GM13976 (cell line): ENCODE results near the gene LUZP4.

Experiments used
- DNase-seq: peaks from one replicate; pipeline ENCODE4 v3.0.0; 2012; ENCODE audit warnings: low spot score
- in situ Hi-C: fragments of 300-500 bp; cut with MboI; formaldehyde crosslinking; loops from one replicate; pipeline ENCODE4 v1.12.0; 2022; ENCODE audit warnings: low sequenced_read_pairs, mixed read lengths, inconsistent platforms; ENCODE audit not compliant: unreplicated experiment
- TF ChIP-seq, protein P1 (sequence below): IDR thresholded peaks from 2 replicates; pipeline ENCODE4 v1.5.1; 2012; ENCODE audit warnings: borderline replicate concordance, mild to moderate bottlenecking; ENCODE audit not compliant: insufficient read depth; ENCODE audit errors: extremely low read depth, missing control alignments, control extremely low read depth

Gene LUZP4

DNA sequence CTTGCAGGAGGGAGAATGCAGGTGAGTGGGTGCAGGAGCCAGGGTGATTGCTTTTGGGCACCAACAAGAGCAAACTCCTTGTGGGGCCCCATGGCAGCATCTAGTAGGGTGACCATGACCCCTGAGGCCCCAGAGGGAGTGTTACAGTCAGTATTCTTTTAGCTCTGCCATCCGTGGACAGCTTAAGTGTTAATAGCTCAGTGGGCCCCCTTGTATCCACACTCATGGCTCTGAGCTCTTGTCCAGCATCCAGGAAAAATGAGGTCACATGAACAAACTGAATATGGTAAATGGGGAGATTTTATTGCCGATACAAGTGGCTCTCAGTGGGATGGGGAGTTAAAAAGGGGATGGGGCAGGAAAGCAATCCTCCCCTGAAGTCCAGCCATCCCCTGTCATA lies 28.4 kb upstream of the LUZP4 start:
- in situ Hi-C loops, result no loop called here
- TF ChIP-seq, protein P1, sequence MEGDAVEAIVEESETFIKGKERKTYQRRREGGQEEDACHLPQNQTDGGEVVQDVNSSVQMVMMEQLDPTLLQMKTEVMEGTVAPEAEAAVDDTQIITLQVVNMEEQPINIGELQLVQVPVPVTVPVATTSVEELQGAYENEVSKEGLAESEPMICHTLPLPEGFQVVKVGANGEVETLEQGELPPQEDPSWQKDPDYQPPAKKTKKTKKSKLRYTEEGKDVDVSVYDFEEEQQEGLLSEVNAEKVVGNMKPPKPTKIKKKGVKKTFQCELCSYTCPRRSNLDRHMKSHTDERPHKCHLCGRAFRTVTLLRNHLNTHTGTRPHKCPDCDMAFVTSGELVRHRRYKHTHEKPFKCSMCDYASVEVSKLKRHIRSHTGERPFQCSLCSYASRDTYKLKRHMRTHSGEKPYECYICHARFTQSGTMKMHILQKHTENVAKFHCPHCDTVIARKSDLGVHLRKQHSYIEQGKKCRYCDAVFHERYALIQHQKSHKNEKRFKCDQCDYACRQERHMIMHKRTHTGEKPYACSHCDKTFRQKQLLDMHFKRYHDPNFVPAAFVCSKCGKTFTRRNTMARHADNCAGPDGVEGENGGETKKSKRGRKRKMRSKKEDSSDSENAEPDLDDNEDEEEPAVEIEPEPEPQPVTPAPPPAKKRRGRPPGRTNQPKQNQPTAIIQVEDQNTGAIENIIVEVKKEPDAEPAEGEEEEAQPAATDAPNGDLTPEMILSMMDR, result no peak

DNA sequence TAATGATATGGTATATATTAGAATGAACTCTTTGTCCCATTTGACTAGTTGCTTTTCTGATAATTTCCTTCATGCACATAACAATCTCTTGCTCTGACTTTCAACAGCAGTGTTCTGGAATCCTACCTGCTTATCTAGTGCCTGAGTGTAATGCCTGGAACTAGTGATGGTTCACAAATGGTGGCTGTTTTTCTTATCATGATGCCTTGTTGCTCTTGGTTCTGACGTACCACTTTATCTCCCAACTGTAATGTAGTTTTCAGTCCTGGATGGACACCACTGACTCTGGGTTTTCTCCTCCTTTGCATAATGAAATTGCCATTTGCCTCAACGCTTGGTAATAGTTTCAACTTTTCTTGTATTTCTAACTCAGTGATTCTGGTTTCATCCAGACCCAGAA lies 25.5 kb upstream of the LUZP4 start:
- no peak for DNase-seq
- TF ChIP-seq, protein P1, result no peak
- in situ Hi-C loops, result no loop called here

More for the DNA sequence above, 28.4 kb upstream of the LUZP4 start:
- DNase-seq, result no peak

DNA sequence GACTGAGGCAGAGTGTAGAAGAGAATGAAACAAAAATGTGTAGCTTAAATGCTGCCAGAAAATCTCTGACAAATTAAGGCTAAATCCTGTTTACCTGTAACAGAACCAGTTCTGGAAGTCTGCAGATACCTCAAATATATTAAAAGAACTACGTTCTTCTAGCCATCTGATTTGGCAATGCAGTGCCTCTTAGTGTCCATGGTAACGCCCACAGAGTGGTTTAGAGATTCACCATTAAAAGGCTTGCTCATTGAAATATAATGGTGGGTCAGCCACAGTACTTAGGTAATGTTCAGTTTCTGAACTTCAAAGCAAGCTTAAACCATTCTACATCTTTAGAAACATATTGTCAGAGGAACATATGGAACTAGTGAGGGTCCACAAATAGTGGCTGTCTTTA lies 23.2 kb upstream of the LUZP4 start:
- TF ChIP-seq, protein P1, result no peak
- in situ Hi-C loops, result no loop called here
- no peak for DNase-seq

GRCh38 chrX:115268421-115268820 lies 21.1 kb upstream of the LUZP4 start:
- TF ChIP-seq, protein P1, result peak; percentile 6
- no peak for DNase-seq
- in situ Hi-C loops, result no loop called here

DNA sequence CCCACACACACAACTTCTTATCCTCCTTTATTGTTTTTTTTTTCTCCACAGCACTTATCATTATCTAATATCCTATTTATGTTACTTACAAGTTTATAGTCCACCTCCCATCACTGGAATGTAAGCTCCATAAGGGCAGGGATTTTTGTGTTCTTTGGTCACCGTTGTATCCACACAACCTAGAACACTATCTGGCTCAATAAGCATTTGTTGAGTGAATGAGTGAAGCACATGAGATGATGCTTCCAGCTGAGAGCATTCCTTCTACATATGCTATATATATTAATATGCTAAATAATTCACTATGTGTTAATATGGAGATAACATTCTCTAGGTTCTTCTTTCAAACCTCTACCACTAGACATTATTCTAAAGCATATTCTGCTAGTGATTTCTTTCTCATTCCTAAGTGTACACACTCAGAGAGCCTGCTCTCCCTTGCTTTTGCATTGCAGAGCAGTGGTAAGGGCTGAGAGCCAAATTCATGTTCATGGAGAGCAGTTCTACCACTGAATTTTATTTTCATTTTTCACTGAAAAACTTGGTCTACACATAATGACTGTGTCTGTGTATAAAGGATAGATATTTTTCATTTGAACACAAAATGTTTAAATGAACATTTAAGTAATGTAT lies 20.3 kb upstream of the LUZP4 start:
- DNase-seq, result no peak
- TF ChIP-seq, protein P1, result no peak
- in situ Hi-C loops, result no loop called here

DNA sequence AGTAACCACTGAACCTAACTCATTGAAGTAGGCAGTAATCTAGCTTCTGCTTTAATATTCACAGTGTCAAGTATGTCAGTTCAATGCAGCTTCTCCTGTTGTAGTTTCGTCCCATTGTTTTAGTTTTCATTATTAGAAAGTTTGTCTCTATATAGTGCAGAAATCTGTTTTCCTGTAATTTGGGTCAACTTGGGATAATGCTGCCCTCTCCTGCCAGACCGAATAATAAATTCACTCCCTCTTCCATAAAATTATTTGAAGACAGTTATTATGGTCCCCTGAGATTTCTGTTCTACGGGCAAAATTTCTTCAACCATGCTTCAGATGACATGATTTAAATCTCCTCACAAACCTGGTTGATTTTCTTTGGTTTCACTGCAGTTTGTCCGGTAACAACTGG lies 4.6 kb upstream of the LUZP4 start:
- TF ChIP-seq, protein P1, result no peak
- in situ Hi-C loops, result no loop called here
- DNase-seq, result no peak

DNA sequence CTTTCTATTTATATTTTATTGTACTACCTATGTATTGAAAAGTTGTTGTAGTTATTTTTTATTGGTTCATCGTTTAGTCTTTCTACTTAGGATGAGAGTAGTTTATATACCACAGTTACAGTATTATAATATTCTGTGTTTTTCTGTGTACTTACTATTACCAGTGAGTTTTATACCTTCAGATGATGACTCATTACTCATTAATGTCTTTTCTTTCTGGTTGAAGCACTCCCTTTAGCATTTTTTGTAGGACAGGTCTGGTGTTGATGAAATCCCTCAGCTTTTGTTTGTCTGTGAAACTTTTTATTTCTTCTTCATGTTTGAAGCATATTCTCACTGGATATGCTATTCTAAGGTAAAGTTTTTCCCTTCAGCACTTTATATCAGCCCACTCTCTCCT lies 7.7 kb downstream of the LUZP4 start:
- no peak for DNase-seq
- in situ Hi-C loops, result no loop called here
- TF ChIP-seq, protein P1, result no peak
